HG03575 (cell line): ENCODE measurements around the gene PROX1.

Experiments
- ATAC-seq: cut with Tn5 transposase; IDR thresholded peaks from one replicate; pipeline ENCODE4 v1.9.1; 2021; ENCODE audit not compliant: unreplicated experiment, insufficient number of reproducible peaks, low FRiP score; ENCODE audit errors: extremely low read depth

Gene PROX1

GRCh38 chr1:213977486-213977842, 10.3 kb upstream of the PROX1 start:
- no peak for ATAC-seq

DNA sequence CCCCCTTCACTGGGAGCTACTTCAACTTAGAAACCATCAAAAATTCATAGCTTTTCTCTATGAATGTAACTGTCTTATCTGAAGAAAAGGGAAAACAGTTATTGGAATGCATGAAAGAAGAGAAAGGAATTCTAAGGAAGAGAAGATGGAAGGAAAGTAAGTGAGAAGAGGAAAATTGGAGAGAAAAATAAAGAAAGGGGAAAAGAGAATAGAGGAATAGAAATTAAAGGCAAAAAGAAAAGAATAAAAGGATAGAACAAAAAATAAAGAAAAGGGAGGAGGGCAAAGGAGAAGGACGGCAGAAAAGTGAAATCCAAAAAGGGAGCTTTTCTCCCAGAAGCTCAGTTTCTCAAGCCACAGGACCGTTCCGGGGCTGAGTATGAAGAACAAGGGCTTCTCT, 9.9 kb upstream of the PROX1 start:
- ATAC-seq: no peak

- no peak for ATAC-seq
Observed at GRCh38 chr1:213979751-213980586, 7.8 kb upstream of the PROX1 start.

- ATAC-seq: no peak
Observed at GRCh38 chr1:213980906-213981305, 6.9 kb upstream of the PROX1 start.

DNA sequence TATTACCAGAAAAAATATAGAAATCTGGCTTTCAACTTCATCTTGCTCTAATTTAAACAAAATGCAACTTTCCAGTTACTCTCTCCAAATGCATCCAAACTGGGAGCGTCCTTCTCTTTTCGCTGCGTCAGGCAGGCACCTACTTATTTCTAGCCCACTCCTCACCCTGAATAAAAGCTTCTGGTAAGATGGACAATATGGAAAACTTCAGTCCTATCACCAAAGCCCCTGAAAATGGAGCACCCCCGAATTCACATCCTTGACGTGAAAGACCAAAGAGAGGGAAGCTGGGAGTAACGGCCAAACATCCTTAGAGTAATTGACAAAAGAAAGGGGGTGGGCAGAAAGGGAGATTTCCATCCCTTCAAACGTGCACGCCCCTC, 5.5 kb upstream of the PROX1 start:
- ATAC-seq: no peak

DNA sequence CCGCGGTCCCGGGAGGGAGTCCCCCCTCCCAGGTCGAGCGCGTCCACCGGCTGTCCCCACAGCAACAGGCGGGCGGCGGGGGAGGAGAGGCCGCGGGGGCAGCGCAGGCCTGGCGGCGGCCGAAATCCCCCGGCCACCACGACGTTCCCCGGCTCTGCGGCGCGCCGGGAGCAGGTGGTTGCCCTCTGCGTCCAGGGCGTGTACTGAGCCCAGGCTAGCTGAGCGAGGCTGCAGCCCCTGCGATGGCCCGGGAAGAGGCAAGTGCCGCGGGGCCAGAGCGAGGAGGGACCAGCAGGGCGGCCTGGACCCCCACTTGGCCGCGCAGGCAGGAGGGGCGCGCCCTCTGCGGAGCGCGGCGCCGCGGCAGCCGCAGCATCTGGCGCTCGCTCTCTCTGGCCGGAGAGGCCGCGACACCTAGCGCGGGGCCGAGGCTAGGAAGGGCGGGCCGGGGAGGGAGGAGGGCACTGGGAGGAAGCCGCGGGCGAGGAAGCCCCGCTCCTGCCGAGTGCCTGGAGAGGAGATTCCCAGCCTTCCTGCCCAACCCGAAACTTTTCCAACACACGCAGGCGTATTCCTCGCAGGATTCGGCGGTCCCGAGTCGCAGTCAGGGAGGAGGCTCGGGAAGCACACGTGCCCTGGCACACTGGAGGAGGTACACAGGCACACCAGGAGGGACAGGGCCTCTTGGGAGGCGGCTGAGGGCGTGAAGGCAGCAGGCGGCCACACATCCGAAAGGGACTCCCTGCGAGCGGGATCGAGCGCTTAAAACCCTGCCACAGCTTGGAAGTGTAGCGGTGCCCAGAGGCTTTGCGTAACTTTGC, 4.9 kb upstream of the PROX1 start:
- no peak for ATAC-seq

DNA sequence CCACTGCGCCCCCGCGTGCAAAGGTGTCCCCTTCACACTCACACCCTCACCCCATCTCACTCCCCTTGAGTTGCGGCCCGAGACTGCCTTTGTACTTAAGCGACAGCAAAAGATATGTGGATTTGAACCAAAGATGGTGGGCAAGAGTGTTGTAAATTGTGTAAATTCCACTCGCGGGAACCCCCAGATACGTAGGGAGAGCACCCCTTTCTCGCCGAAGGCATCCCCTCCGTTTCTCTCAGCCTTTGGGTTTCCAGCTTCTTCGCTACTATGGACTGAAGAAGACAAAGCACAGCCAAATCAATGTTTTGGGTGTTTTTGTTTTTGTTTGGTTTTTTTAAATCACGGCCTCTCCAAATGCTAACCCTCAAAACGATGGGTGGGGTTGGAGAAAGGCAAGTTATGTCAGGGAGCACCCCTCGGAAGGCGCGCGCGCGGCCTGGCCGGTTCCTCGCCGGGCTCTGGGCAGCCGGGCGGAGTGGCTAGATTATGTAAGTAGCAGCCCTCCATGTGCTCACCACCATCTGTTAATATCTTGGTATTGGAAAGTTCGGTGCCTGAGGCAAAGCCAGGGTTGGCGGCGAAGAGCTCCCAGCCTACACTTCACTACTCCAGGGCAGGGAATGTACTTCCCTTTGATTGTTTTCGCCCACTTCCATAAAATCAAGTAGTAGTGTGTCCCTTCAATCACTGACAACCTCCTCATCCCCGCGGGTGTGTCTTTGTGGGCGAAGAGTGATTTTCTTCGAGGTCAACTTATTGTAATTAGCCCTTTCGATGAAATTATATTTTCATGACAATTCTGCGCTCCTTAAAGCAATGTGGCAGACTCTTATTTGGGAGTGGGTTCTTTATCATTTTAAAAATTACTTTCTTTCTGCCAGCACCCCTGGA, 4.0 kb upstream of the PROX1 start:
- no peak for ATAC-seq

DNA sequence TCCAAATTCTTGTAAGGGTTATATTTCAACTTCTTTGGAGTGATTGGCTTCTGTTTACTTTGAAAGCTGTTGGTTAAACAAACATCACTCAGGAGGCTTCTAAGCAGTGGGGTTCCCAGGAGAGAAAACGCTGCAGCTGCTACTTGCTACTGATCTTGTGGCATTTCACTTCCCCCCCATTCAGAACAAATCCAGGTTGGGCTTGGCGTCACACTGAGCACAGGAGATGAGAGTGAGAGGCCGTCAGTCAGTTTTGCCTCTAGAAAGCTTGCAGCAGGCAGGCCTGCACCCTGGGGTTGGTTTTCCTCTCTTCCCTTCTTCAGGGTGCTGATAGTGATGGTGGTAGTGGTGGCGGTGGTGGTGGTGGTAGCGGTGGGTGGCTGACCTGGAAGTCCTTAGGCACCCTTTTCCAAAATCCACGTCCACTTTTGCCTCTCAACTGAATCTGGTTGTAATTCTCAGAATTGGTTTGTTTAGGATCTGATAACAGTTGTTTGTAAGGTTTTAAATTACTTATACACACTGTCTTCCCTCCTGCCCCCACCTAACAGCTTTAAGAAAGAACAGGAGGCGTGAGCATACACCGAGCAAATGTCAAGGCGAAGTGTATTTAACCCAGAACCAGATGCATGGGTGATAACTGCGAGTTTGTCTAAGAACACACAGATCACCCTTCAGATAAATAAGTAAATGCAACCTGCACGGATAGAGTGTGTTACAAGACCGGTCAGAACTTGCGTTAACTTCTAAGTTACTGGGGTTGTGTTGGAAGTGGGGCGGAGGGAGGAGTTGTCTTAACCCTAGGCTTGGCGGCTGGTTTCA, 3.2 kb upstream of the PROX1 start:
- no peak for ATAC-seq

DNA sequence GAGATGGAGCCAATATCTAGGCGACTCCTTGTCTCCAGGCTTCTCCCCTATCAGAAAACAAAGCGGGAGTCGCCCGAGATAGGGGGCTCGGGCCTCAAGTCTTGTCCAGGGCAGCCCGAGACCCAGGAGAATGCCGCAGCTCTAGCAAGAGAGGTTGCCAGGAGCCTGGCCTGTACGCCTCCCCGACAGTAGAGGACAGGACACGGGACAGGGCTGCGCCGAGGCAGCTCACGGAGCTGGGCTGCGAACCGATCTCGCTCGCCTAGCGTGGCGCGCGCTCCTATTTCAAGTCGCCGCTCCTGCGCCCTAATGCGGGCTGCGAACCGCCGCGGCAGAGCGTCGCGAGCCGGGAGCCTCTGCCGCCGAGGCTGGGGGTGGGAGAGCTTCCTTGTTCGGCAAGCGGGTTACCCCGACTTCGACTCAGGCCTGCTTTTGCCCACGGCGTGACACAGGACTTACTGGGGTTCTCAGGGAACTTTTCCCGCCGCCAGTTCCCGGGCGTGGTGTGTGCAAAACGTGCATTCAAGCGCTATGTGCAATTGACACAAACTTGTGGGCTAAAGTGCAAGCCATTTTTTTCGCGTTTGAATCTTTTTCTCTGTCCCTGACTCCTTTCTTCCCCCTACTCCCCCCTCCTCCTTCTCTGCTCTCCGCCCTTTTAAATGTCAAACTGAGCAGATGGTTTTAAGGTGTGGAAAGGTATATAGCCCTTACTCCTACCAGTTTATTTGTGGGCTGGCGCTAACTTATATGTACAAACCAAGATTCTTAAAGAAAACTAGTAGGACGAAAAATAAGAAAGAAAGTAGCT, 2.4 kb upstream of the PROX1 start:
- no peak for ATAC-seq

DNA sequence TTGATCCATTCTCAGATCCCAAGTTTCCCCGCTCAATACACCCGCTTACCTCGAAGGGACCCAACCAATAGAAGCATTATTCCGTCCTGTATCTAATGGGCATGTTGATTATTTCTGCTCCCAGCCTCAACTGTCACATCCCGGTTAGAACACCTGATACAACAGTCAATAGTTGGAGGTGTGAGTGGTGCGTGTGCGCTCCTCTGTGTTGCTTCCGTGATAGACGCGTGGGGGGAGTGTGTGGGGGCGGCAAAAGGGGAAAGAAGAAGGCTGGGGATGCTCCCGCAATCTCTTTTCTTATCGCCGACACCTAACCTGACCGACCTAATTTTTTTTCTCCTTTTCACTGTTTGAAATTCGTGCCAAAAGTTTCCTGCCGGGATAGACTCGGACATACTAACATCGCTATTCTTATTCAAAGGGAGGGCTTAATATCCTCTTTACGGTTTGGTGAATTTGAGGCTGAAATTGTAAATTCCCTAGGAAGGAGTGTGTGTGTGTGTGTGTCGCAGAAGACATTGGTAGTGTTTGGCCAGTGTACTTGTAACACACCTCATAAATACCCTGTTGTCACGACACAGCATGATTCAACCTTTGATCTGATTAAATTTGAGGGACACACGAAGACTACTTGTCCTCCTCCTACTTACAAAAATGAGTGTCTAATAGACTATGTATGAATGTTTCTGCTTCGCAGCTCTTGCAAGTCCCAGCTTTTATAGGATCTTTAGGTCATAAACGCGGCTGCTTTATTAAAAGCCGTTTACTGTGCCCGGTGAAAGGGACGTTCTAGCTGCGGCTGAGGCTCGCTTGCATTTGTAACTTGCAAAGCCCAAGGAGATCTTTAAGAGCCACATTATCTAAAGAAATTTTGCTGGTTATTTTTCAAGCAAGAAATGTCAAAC, 1.5 kb upstream of the PROX1 start:
- ATAC-seq: no peak

DNA sequence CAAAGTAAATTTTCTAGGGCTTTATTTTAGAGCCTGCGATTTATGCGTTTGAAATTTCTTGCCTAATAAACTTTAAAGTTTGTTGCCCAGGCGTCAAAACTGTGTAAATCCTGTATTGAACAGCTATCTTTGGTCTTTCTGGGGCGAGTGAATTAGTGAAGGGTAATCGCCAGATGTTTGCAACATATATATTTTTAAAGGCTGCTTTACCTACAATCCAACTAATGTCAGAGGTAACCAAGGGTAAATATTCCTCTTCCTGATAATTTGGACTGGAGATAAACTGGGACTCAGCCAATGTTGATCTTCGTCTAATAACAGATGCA, 885 bp upstream of the PROX1 start:
- no peak for ATAC-seq

GRCh38 chr1:213987422-213987926, 299 bp upstream of the PROX1 start:
- ATAC-seq: no peak

DNA sequence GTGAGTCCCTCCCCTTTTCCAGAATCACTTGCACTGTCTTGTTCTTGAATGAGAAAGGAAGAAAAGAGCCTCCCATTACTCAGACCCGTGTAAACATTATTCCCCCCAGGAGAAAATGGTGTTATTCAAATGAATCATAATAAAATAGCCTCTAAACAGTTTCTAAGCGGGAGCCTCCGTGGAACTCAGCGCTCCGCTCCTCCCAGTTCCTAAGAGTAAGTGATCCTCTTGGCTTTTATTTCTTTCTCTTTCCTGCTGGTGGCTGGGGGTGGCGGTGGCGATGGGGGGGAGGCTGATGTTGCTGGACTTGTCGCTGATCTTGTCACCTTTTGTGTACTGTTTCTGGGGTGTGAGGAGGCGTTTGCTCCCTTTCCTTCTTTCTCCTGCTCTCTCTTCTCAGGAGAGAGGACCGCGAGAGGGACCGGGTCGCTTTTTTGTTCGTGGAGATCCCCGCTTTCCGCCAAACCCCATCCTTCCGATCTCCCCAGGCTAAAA, 781 bp downstream of the PROX1 start:
- ATAC-seq: no peak

- ATAC-seq: no peak
Observed at GRCh38 chr1:213989002-213989855, 1.5 kb downstream of the PROX1 start.

DNA sequence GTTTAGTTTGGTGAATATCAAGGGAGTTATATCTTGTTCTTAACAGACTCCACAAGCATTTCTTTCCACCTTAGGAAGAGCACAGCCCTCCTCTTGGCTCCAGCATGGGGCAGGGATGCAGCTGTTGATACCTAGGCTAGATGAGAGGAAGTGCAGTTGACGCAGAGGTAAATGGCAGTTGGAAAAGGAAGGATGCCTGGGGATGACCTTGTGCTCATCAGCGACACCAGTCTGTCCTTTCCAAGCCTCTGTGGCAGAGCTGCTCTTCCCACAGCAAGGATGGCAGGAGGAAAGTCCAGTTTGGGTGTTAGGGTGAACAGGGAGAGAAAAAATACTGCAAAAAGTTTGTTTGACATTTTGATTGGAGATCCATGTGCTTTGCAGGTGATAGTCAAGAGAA, 6.2 kb downstream of the PROX1 start:
- no peak for ATAC-seq

- ATAC-seq: no peak
Observed at GRCh38 chr1:213994888-213995287, 7.1 kb downstream of the PROX1 start.
